AG20443 (cell line): ENCODE data around the gene DDX39A.
"Not testable (repeated sequence)": the region's sequence is repeated elsewhere in the genome, so short reads cannot be mapped to it uniquely, and the experiment has no call there.

Source experiments
- DNase-seq: peaks from one replicate; pipeline ENCODE4 v3.0.0; 2012; ENCODE audit warnings: low spot score, mixed read lengths

The DDX39A gene

GRCh38 chr19:14419106-14419813 lies at the start of gene DDX39A:
Gene DDX39A, minus strand, starts transcription at chr19:14419341. Its CDS starts 6,121 bp downstream, at chr19:14413220.
- DNase-seq, result peak; percentile 98

GRCh38 chr19:14467816-14468215 lies 48.7 kb upstream of the DDX39A start:
- no peak for DNase-seq

GRCh38 chr19:14467391-14467790 lies 48.2 kb upstream of the DDX39A start:
- DNase-seq, result no peak

- DNase-seq, result no peak
Measured at GRCh38 chr19:14463747-14464146, 44.6 kb upstream of the DDX39A start.

GRCh38 chr19:14462401-14462800 lies 43.3 kb upstream of the DDX39A start:
- DNase-seq, result not testable (repeated sequence)

- DNase-seq, result no peak
Measured at GRCh38 chr19:14460935-14461334, 41.8 kb upstream of the DDX39A start.

- DNase-seq, result no peak
Measured at GRCh38 chr19:14459703-14460102, 40.6 kb upstream of the DDX39A start.

GRCh38 chr19:14452303-14452702 lies 33.2 kb upstream of the DDX39A start:
- not testable (repeated sequence) for DNase-seq

GRCh38 chr19:14450876-14451275 lies 31.7 kb upstream of the DDX39A start:
- DNase-seq, result no peak

GRCh38 chr19:14450168-14450874 lies 31.2 kb upstream of the DDX39A start:
- peak; percentile 65 for DNase-seq

- no peak for DNase-seq
Measured at GRCh38 chr19:14449321-14449720, 30.2 kb upstream of the DDX39A start.

GRCh38 chr19:14446336-14447036 lies 27.3 kb upstream of the DDX39A start:
- no peak for DNase-seq

GRCh38 chr19:14443632-14444216 lies 24.6 kb upstream of the DDX39A start:
- no peak for DNase-seq

- DNase-seq, result no peak
Measured at GRCh38 chr19:14442891-14443631, 23.9 kb upstream of the DDX39A start.

- DNase-seq, result no peak
Measured at GRCh38 chr19:14441041-14441938, 22.1 kb upstream of the DDX39A start.

GRCh38 chr19:14440049-14440448 lies 20.9 kb upstream of the DDX39A start:
- DNase-seq, result no peak

- no peak for DNase-seq
Measured at GRCh38 chr19:14439014-14439413, 19.9 kb upstream of the DDX39A start.

- no peak for DNase-seq
Measured at GRCh38 chr19:14437578-14438140, 18.5 kb upstream of the DDX39A start.

GRCh38 chr19:14435320-14436050 lies 16.3 kb upstream of the DDX39A start:
- no peak for DNase-seq
